ENCODE data around the gene CHAT. TPM values are rescaled to one million over a fixed set of nuclear protein-coding genes. Genes with fewer than 3 reads are reported as not detected.

The CHAT gene
- polyA plus RNA-seq, 1 donor from 2014 or later = not detected

DNA sequence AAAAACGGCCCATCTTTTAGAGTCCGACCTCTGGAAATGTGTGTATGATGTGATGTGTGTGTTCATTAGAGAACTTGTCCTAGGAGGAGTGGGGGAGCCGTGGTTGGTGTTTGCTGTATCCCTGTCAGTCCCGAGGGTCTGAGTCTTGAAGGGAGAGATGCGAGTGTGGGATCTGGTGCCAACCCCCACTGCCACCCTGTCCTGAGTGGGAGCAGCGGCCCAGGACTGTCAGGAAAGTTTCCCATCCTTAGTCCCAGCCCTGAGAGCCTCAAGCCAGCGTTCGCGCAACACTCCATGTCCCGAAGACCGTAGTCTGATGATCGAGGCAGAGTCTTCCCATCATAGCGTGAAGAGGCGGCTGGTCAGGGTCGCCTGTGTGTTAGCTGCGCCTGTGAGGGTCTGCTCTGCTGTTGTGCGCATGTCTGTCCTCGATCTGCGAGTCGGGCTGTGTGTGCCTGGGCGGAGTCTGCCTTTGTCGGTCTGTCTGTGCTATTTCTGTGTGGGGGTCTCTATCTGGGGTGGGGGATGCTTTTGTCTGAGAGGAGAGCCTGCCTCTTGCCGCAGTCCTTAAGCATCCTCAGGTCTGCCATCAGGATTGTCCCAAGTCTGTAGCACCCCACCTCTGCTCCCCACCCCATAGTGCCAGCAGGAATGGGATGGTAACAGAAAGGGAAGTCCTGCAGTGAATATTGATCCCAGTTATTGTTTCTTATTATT is 514 bp upstream of the CHAT start:
- Histone ChIP-seq H3K4me2 (ENCODE audit: low read length) (no peak overlapping the region), H3F3A (ENCODE audit: insufficient read depth, low read length, poor library complexity, severe bottlenecking) (no peaks in the 10 kb centered on the region), H3K4me3 (ENCODE audit: low read length) (peak overlapping the region; percentile 56), H4K20me1 (ENCODE audit: insufficient read depth) (no peaks in the 10 kb centered on the region), H3K79me2 (replicated peaks; ENCODE audit: insufficient read depth, low read length) (no peaks in the 10 kb centered on the region), H3K36me3 (ENCODE audit: insufficient read depth, low read length) (no peaks in the 10 kb centered on the region), H3K27me3 (ENCODE audit: insufficient read depth, low read depth, low read length) (peaks cover 96% of the 10 kb centered on the region), H2AFZ (ENCODE audit: low read depth, low read length) (no peak overlapping the region), H3K9me3 (ENCODE audit: low read length) (no peaks in the 10 kb centered on the region), H3K27ac (ENCODE audit: low read length) (no peak overlapping the region), H3K9ac (ENCODE audit: low read length) (no peak overlapping the region), H3K9me2 (ENCODE audit: insufficient read depth, low read length) (no peaks in the 10 kb centered on the region)
- no peak for TF ChIP-seq MXI1 (conservative IDR thresholded peaks at IDR 0.05; ENCODE audit: poor library complexity, severe bottlenecking)
- TF ChIP-seq SMC3 (conservative IDR thresholded peaks at IDR 0.05; ENCODE audit: poor library complexity) = no peak
- TF ChIP-seq EP300 (conservative IDR thresholded peaks at IDR 0.05; ENCODE audit: poor library complexity, severe bottlenecking) = no peak
- TF ChIP-seq POLR2AphosphoS5 (IDR thresholded peaks at IDR 0.05) = no peak
- TF ChIP-seq, protein P1, sequence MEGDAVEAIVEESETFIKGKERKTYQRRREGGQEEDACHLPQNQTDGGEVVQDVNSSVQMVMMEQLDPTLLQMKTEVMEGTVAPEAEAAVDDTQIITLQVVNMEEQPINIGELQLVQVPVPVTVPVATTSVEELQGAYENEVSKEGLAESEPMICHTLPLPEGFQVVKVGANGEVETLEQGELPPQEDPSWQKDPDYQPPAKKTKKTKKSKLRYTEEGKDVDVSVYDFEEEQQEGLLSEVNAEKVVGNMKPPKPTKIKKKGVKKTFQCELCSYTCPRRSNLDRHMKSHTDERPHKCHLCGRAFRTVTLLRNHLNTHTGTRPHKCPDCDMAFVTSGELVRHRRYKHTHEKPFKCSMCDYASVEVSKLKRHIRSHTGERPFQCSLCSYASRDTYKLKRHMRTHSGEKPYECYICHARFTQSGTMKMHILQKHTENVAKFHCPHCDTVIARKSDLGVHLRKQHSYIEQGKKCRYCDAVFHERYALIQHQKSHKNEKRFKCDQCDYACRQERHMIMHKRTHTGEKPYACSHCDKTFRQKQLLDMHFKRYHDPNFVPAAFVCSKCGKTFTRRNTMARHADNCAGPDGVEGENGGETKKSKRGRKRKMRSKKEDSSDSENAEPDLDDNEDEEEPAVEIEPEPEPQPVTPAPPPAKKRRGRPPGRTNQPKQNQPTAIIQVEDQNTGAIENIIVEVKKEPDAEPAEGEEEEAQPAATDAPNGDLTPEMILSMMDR (IDR thresholded peaks at IDR 0.05; ENCODE audit: poor library complexity, severe bottlenecking) = no peak
- TF ChIP-seq RAD21 (conservative IDR thresholded peaks at IDR 0.05) = no peak
- TF ChIP-seq EZH2 (IDR thresholded peaks at IDR 0.05; ENCODE audit: borderline replicate concordance, insufficient read depth, low read length, poor library complexity, severe bottlenecking) = no peak
- TF ChIP-seq TAF1 (IDR thresholded peaks at IDR 0.05; ENCODE audit: low read depth) = no peak
- TF ChIP-seq, protein P2, sequence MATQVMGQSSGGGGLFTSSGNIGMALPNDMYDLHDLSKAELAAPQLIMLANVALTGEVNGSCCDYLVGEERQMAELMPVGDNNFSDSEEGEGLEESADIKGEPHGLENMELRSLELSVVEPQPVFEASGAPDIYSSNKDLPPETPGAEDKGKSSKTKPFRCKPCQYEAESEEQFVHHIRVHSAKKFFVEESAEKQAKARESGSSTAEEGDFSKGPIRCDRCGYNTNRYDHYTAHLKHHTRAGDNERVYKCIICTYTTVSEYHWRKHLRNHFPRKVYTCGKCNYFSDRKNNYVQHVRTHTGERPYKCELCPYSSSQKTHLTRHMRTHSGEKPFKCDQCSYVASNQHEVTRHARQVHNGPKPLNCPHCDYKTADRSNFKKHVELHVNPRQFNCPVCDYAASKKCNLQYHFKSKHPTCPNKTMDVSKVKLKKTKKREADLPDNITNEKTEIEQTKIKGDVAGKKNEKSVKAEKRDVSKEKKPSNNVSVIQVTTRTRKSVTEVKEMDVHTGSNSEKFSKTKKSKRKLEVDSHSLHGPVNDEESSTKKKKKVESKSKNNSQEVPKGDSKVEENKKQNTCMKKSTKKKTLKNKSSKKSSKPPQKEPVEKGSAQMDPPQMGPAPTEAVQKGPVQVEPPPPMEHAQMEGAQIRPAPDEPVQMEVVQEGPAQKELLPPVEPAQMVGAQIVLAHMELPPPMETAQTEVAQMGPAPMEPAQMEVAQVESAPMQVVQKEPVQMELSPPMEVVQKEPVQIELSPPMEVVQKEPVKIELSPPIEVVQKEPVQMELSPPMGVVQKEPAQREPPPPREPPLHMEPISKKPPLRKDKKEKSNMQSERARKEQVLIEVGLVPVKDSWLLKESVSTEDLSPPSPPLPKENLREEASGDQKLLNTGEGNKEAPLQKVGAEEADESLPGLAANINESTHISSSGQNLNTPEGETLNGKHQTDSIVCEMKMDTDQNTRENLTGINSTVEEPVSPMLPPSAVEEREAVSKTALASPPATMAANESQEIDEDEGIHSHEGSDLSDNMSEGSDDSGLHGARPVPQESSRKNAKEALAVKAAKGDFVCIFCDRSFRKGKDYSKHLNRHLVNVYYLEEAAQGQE (IDR thresholded peaks at IDR 0.05; ENCODE audit: borderline replicate concordance) = no peak

DNA sequence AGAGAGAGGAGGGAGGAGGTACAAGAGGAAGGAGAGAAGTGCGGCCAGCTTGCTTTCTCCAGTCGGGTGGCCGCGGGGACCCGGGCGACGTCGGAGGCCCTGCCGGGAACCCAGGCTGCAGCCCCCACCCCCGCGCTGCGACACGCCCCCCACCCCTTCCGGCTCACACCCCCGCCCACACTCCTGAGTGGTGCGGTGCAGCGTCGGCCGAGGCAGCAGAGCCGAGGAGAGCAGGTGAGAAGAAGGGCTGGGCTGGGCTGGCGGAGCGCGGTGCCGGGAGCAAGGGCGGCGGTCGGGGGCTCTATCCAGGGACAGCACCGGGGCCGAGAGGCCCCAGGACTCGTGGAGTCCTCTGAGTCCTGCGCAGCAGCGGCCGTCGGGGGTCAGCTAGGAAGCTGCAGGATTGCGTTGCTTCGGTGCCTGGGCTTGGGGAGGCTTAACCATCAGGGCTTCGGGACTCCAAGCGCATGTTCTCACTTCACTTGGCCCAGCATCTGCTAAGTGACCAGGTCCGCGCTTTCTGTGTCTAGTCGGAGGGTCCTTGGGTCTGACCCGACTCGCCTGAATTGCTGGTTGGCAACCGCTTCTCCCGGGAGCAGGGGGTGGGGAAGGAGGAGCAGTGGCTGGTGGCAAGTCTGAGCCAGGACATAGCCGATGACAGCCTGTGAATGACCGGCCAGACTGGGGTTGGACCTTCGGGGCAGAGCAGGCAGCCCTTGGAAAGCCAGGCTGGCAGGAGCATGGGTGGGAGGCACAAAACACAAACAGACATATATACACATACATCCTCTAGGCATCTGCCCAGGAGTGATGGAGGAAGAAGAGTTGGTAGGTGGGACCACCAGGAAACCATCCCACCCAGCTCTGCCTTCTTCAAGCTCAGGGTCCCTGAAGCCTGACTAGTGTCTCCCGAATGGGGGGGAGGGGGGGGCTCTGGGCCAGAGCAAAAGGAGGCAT is 683 bp downstream of the CHAT start:
- no peak overlapping the region for H2AFZ ChIP-seq (ENCODE audit: low read depth, low read length)
- H3K4me2 ChIP-seq (ENCODE audit: low read length) = no peak overlapping the region
- peak overlapping the region; percentile 56 for H3K4me3 ChIP-seq (ENCODE audit: low read length)
- no peak overlapping the region for H3K27ac ChIP-seq (ENCODE audit: low read length)
- no peak overlapping the region for H3K9ac ChIP-seq (ENCODE audit: low read length)
- H3K9me3 ChIP-seq (ENCODE audit: low read length) = no peaks in the 10 kb centered on the region
- no peaks in the 10 kb centered on the region for H3K36me3 ChIP-seq (ENCODE audit: insufficient read depth, low read length)
- peaks cover 90% of the 10 kb centered on the region for H3K27me3 ChIP-seq (ENCODE audit: insufficient read depth, low read depth, low read length)
- no peaks in the 10 kb centered on the region for H3K9me2 ChIP-seq (ENCODE audit: insufficient read depth, low read length)
- TF ChIP-seq RAD21 (conservative IDR thresholded peaks at IDR 0.05) (no peak), EZH2 (IDR thresholded peaks at IDR 0.05; ENCODE audit: borderline replicate concordance, insufficient read depth, low read length, poor library complexity, severe bottlenecking) (peak; percentile 47)
- H3F3A ChIP-seq (ENCODE audit: insufficient read depth, low read length, poor library complexity, severe bottlenecking) = no peaks in the 10 kb centered on the region
- H3K79me2 ChIP-seq (replicated peaks; ENCODE audit: insufficient read depth, low read length) = no peaks in the 10 kb centered on the region
- no peaks in the 10 kb centered on the region for H4K20me1 ChIP-seq (ENCODE audit: insufficient read depth)

Measured in neural cell (in vitro differentiated cells).